MCF 10A (cell line): Measurements from ENCODE around the gene PIGT. TPM values are rescaled to one million over a fixed set of nuclear protein-coding genes. Genes with fewer than 3 reads are reported as not detected.

ENCODE experiments used
- BruUV-seq: library from RNA; stranded (reverse); fragments of 400-500 nt; replicated peaks from 2 replicates; lab custom pipeline; 2021; lab: Mats Ljungman, UMichigan
- CTCF ChIA-PET: fragments of 300-600 bp; sonication (Branson Sonifier 250); formaldehyde crosslinking; extraction: SDS; loops from one replicate; lab custom pipeline; 2021; ENCODE audit warnings: antibody characterized with exemption, inconsistent platforms; lab: Yijun Ruan, JAX
- POLR2A ChIA-PET: fragments of 300-600, 350-650 bp; sonication (Branson Sonifier 250); formaldehyde crosslinking; extraction: SDS; loops from one replicate; lab custom pipeline; 2020; ENCODE audit warnings: antibody characterized with exemption, inconsistent platforms; lab: Yijun Ruan, JAX
- DNase-seq: peaks from one replicate; pipeline ENCODE4 v3.0.0-alpha.2; 2018; ENCODE audit not compliant: unreplicated experiment
- H3K27ac Mint-ChIP-seq: one replicate; pipeline ENCODE4 v1.8.0; 2022; ENCODE audit warnings: mild to moderate bottlenecking, low read depth, mixed read lengths; ENCODE audit not compliant: unreplicated experiment
- H3K27me3 Mint-ChIP-seq: one replicate; pipeline ENCODE4 v1.8.0; 2022; ENCODE audit warnings: mixed read lengths; ENCODE audit not compliant: insufficient read depth, unreplicated experiment
- H3K36me3 Mint-ChIP-seq: one replicate; pipeline ENCODE4 v1.8.0; 2022; ENCODE audit warnings: mild to moderate bottlenecking, moderate library complexity, mixed read lengths; ENCODE audit not compliant: insufficient read depth, unreplicated experiment
- H3K4me1 Mint-ChIP-seq: one replicate; pipeline ENCODE4 v1.8.0; 2022; ENCODE audit warnings: mixed read lengths; ENCODE audit not compliant: insufficient read depth, unreplicated experiment
- H3K4me3 Mint-ChIP-seq: one replicate; pipeline ENCODE4 v1.8.0; 2022; ENCODE audit warnings: mild to moderate bottlenecking, moderate library complexity, mixed read lengths; ENCODE audit not compliant: unreplicated experiment
- H3K9me3 Mint-ChIP-seq: one replicate; pipeline ENCODE4 v1.8.0; 2022; ENCODE audit warnings: mixed read lengths; ENCODE audit not compliant: unreplicated experiment
- CTCF ChIP-seq: fragments of 200-600 bp; IDR thresholded peaks from one replicate; pipeline ENCODE4 v1.8.0; 2022; ENCODE audit warnings: antibody characterized with exemption, mild to moderate bottlenecking; ENCODE audit not compliant: unreplicated experiment
- intact Hi-C: fragments of 100-400 bp; cut with micrococcal nuclease; formaldehyde crosslinking; loops from 2 replicates; pipeline ENCODE4 v1.14.1; 2022
- total RNA-seq: library from RNA; stranded (reverse); gene quantifications from 2 replicates; pipeline ENCODE4 v1.2.3, GENCODE V29; 2022

The PIGT gene
- total RNA-seq, 1 experiment from 2014 or later: 79.4 TPM

GRCh38 chr20:45416917-45417316 is 976 bp downstream of the PIGT start:
- intact Hi-C loops: loop anchor here (5.0 kb wide), 2 partner anchors 55 to 70 kb away; partner anchors contain the start of genes SDC4 and SYS1
- peak overlapping the region; percentile 90 for H3K4me3 Mint-ChIP-seq
- peaks cover 27% of the 10 kb centered on the region for H3K36me3 Mint-ChIP-seq
- POLR2A ChIA-PET: interaction anchor here (0.7 to 3.1 kb wide), 17 partner anchors 10 to 417 kb away, joined by 3 to 44 read pairs (median 9); partner anchors contain the start of genes SNX21 and SYS1
- CTCF ChIA-PET: interaction anchor here (0.6 to 6.4 kb wide), 9 partner anchors 9 to 354 kb away, joined by 3 to 40 read pairs (median 4); partner anchors contain the start of gene SYS1
- no peak for DNase-seq
- H3K4me1 Mint-ChIP-seq: peaks cover 24% of the 10 kb centered on the region
- TSS peak; percentile 48 for BruUV-seq
- H3K9me3 Mint-ChIP-seq: no peaks in the 10 kb centered on the region
- peak overlapping the region; percentile 93 for H3K27ac Mint-ChIP-seq
- H3K27me3 Mint-ChIP-seq: no peaks in the 10 kb centered on the region
- no peak for TF ChIP-seq CTCF

GRCh38 chr20:45419188-45420091 is 3.5 kb downstream of the PIGT start:
- H3K36me3 Mint-ChIP-seq: peaks cover 51% of the 10 kb centered on the region

GRCh38 chr20:45420125-45420524 is 4.2 kb downstream of the PIGT start:
- peaks cover 22% of the 10 kb centered on the region for H3K4me1 Mint-ChIP-seq
- no peak for TF ChIP-seq CTCF
- no peak for DNase-seq
- H3K27me3 Mint-ChIP-seq: no peaks in the 10 kb centered on the region
- no peaks in the 10 kb centered on the region for H3K9me3 Mint-ChIP-seq
- H3K4me3 Mint-ChIP-seq: no peak overlapping the region
- peak overlapping the region; percentile 83 for H3K27ac Mint-ChIP-seq
- ChIA-PET POLR2A (interaction anchor here (1.5 kb wide), 1 partner anchor 83 kb away, joined by 7 read pairs; no protein-coding TSS in a partner anchor), CTCF (interaction anchor here (0.5 to 6.4 kb wide), 8 partner anchors 12 to 1746 kb away, joined by 3 to 40 read pairs (median 3); partner anchors contain the start of gene SYS1)
- intact Hi-C loops: no loop called here
- peaks cover 54% of the 10 kb centered on the region for H3K36me3 Mint-ChIP-seq
- no TSS peak for BruUV-seq

More at GRCh38 chr20:45419188-45420091, 3.5 kb downstream of the PIGT start:
- intact Hi-C loops: loop anchor here (5.0 kb wide), 2 partner anchors 57 to 72 kb away; partner anchors contain the start of genes SDC4 and SYS1
- Mint-ChIP-seq H3K27me3 (no peaks in the 10 kb centered on the region), H3K4me1 (peaks cover 24% of the 10 kb centered on the region), H3K4me3 (no peak overlapping the region), H3K27ac (peak overlapping the region; percentile 83), H3K9me3 (no peaks in the 10 kb centered on the region)
- no TSS peak for BruUV-seq
- POLR2A ChIA-PET: interaction anchor here (0.7 to 1.5 kb wide), 4 partner anchors 61 to 354 kb away, joined by 3 to 7 read pairs (median 4); no protein-coding TSS in a partner anchor
- CTCF ChIA-PET: interaction anchor here (0.5 to 6.4 kb wide), 11 partner anchors 9 to 189 kb away, joined by 3 to 40 read pairs (median 3); partner anchors contain the start of gene SYS1
- peak; percentile 89 for DNase-seq
- TF ChIP-seq CTCF: no peak

GRCh38 chr20:45423700-45424099 is 7.8 kb downstream of the PIGT start:
- ChIA-PET POLR2A (no interaction called here), CTCF (interaction anchor here (1.0 kb wide), 1 partner anchor 12 kb away, joined by 5 read pairs; no protein-coding TSS in a partner anchor)
- TF ChIP-seq CTCF: no peak
- Mint-ChIP-seq H3K9me3 (no peaks in the 10 kb centered on the region), H3K4me1 (peaks cover 12% of the 10 kb centered on the region), H3K27me3 (no peaks in the 10 kb centered on the region), H3K36me3 (peaks cover 47% of the 10 kb centered on the region), H3K27ac (no peak overlapping the region), H3K4me3 (no peak overlapping the region)
- no peak for DNase-seq
- no TSS peak for BruUV-seq
- intact Hi-C loops: no loop called here
